SH-SY5Y (cell line): ENCODE measurements around the gene ADGRD2.

Experiments
- GATA2 ChIP-seq: IDR thresholded peaks from 2 replicates; pipeline ENCODE4 v1.6.1; 2011; ENCODE audit warnings: mild to moderate bottlenecking, low read depth, low read length
- GATA3 ChIP-seq: IDR thresholded peaks from 2 replicates; pipeline ENCODE4 v1.6.1; 2011; ENCODE audit warnings: low read depth, mild to moderate bottlenecking, low read length, moderate library complexity

DNA sequence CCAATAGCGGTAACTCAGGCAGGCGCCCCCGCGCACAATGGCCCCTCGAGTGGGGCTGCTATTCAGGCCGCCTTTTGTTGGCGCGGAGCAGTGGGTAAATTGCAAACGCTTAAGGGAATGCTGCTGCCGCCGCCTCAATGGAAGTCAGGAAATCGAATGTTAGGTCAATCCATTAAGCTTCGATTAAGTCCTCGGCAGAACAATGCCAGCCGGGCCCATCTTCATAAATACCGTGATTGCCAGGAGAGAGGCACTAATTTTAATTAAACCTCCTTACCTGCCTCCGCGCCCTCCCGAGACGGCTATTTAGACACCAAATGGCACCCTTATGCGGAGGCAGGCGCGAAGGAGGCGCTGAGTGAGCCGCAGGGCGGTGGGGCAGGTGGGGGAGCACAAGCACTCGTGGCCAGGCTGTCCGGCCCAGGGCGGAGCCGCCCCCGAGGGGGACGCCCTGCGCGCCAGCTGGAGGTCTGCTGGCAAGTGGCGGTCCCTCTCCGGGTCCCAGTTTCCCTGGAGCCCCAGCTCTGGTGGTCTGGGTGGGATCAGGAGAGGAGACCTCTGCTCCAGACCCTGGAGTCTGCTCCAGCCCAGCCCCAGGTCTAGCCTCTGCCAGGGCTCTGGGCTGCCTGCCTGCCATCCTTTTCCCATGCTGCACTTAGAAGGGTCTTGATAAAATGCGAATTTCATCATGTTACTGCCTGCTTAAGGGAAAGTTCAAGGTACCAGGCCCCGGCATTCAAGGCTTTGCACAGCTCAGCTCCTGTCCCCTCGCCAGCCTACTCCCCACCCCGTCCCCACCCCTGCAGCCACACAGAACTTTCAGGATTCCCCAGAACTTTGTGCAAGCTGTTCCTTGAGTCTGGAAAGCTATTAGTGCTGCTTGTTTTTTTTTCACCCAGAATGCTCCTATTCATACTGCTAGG lies 37.3 kb downstream of the ADGRD2 start:
- TF ChIP-seq GATA2 (no peak), GATA3 (no peak)
